HG02973 (cell line): ENCODE data around the gene ACTMAP.
"Not testable (repeated sequence)": the region's sequence is repeated elsewhere in the genome, so short reads cannot be mapped to it uniquely, and the experiment has no call there.

Experiments used
- ATAC-seq: cut with Tn5 transposase; IDR thresholded peaks from one replicate; pipeline ENCODE4 v1.9.1; 2021; ENCODE audit warnings: moderate library complexity; ENCODE audit not compliant: unreplicated experiment

Gene ACTMAP

GRCh38 chr19:40744554-40745401 lies 5.5 kb downstream of the ACTMAP start:
- no peak for ATAC-seq

DNA sequence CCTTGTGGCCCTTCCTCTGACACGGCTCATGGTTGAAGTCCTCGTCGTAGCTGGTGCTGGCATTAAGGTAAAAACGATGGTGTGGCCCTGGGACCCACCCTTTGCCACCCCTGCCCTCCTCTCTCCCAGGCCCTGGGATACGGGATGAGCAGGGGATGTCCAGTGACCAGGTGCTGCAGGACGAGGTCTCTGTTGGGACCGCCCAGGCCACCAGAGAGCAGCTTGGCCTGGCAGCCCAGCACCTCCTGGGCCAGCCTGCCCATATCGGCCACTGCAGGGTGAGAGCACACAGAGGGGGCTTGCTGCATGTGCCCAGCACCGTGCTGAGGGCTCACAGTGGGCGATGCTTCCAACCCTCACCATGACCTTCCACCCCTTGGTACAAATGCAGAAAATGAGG lies 6.4 kb downstream of the ACTMAP start:
- no peak for ATAC-seq

DNA sequence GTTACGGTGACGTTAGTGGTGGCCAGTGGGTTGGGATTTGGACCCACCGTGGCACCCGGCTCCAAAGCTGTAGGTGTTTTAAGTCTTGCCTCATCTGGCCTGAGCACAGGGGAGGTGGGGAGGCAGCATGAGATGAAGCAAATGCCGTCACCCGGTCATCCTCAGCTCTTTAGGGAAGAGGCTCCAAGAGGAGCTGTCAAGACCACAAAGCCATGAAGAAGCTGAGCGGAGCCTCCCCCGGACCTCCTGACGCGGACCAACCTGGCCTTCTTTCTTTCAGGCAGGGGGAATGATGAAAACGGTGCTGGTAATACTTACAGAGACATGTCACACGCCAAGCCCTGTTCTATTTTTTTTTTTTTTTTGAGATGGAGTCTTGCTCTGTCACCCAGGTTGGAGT lies 7.4 kb downstream of the ACTMAP start:
- ATAC-seq: no peak

DNA sequence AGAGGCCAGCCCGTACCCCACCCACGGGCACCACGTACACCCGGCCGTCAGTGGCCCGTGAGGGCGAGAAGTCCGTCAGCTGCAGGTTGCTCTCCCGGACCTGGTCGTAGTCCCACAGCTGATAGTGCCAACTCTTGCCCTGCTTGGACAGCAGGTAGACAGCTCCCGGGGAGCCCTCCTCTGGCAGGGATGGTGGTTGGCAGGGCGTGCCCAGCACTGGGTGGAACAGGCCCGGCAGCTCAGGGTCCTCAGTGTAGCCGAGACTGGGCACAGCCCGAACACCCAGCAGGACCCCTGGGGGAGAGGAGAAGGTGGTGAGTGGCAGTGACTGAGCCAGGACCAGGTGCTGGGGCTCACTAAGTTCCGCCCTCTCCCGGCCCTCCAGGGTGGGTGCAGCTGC lies 7.8 kb downstream of the ACTMAP start:
- ATAC-seq: no peak

DNA sequence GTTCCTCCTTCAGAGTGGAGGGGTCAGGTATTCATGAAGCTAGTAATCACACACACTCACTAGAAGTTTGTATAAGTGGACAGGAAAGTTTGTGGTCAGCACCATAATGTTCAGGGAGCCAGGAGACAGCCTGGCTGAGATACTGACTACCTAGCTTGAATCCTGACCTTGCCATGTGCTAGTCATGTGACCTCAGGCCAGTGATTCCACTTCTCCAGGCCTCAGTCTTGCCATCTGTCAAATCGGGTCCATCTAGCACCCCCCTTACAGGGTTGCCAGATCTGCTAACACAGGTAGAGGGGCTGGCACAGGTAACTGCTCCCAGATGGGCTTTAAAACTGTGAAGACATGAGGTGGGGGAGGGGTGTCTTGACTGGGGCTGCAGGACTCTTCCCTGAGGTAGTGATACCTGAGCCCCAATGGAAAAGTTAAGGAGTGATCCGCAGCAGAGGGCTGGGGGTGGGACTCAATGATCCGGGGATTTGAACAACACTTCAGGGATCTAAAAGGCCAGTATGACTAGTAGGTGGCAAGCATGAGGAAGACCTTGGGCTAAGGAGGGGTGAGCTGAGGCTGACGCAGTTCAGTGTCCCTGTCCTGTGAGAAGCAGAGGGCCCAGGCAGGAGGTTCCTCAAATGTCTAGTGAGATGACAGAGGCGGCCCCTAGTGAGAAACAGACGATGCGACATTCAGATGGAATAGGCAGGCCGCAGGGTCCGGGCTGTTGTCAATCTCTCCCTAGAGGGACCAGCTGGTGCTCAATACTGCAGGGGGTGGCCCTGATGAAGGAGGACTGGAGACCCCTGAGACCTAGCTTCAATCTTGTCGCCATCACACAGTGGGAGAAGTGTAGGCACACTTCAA lies 8.5 kb downstream of the ACTMAP start:
- no peak for ATAC-seq

- ATAC-seq: no peak
These were observed 9.5 kb downstream of the ACTMAP start for GRCh38 chr19:40740747-40741146.

GRCh38 chr19:40739871-40740703 lies 10.2 kb downstream of the ACTMAP start:
- ATAC-seq: no peak

DNA sequence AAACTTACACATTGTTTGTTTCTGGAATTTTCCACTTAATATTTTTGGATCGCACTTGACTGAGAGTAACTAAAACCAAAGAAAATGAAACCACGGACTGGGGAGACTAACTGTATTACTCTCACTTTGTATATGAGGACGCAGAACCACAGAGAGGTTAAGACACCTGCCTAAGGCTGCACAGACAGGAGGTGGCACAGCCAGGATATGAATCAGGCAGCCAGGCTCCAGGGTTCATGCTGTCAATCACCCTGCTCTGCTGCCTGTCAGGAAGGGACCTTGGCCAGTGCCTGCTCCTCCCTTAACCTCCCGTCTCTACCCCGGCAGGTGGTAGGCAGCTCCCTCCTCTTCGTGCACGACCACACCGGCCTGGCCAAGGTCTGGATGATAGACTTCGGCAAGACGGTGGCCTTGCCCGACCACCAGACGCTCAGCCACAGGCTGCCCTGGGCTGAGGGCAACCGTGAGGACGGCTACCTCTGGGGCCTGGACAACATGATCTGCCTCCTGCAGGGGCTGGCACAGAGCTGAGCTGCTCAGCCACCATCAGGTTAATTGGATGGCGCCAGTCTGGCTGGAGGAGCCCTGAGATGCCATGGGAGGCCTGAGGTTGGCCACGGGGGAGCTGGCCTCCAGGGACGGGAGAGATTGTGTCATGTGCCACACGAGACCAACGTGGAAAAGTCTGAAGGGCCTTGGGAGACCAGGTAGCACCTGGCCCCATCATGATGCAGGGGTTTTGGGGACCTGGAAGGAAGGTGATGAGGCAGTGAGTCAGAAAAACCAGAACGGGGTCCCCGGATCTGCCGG lies 11.0 kb downstream of the ACTMAP start:
- ATAC-seq: no peak

- no peak for ATAC-seq
These were observed 13.1 kb downstream of the ACTMAP start for GRCh38 chr19:40737102-40737644.

- ATAC-seq: no peak
These were observed 13.6 kb downstream of the ACTMAP start for GRCh38 chr19:40736661-40737060.

DNA sequence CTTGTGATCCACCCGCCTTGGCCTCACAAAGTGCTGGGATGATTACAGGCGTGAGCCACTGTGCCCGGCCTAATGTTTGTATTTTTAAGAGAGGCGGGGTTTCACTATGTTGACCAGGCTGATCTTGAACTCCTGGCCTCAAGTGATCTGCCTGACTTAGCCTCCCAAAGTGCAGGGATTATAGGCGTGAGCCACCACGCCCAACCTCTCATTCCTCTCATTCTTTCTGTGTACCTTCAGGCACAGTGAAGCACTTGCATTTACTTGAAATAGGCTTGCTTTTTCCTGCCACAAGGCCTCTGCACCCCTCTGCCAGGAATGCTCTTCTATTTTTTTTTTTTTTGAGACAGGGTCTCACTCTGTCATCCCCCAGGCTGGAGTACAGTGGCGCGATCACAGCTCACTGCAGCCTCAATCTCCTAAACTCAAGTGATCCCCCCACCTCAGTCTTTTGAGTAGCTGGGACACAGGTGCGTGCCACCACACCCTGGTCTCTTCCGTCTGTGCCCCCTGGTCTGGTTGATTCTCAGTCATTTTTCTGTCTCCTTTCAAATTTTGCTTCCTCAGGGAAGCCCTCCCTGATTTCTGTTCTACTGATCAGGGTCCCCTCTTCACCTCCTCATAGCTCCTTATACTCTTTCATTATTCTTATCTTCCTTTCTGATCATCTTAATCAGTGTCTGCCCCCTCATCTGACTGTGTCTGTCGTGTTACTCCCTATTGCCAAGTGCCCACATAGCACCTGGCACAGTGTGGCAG lies 15.1 kb downstream of the ACTMAP start:
- ATAC-seq: no peak

- no peak for ATAC-seq
These were observed 17.1 kb downstream of the ACTMAP start for GRCh38 chr19:40733149-40733548.

- not testable (repeated sequence) for ATAC-seq
These were observed 18.0 kb downstream of the ACTMAP start for GRCh38 chr19:40732304-40732703.

GRCh38 chr19:40730065-40730464 lies 20.2 kb downstream of the ACTMAP start:
- ATAC-seq: not testable (repeated sequence)

- no peak for ATAC-seq
These were observed 24.0 kb downstream of the ACTMAP start for GRCh38 chr19:40726279-40726678.

DNA sequence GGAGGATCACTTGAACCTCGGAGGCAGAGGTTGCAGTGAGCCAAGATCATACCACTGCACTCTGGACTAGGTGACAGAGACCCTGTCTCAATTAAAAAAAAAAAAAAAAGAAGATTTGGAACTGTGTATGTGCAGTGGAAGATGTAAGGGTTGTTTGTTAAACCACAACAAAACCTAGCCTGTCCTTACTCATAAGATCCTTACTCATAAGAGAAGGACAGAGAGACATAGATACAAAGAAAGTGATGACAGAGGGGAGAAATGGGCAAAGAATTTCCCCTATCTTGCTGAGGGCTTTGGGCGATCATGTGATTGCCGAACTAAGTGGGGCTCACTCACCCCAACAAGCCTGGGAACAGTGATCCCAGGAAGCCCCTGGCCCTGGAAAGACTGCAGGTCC lies 25.4 kb downstream of the ACTMAP start:
- ATAC-seq: no peak

GRCh38 chr19:40724315-40724714 lies 26.0 kb downstream of the ACTMAP start:
- no peak for ATAC-seq

- ATAC-seq: no peak
These were observed 26.5 kb downstream of the ACTMAP start for GRCh38 chr19:40723661-40724254.
